ENCODE data around the gene DOK5. TPM values are rescaled to one million over a fixed set of nuclear protein-coding genes. Genes with fewer than 3 reads are reported as not detected.

DOK5 gene
- total and polyA plus RNA-seq, 2 of the 4 experiments (the other 2 are of a cell fraction): 2.8 to 3.9 TPM

GRCh38 chr20:54556406-54556805 lies 81.0 kb downstream of the DOK5 start:
- dilution Hi-C loops (cut with HindIII; ENCODE audit: low sequenced_read_pairs, unreplicated experiment): no loop called here
- no peak for ATAC-seq (ENCODE audit: low read depth)

More at GRCh38 chr20:54556406-54556805, 81.0 kb downstream of the DOK5 start:
- no peak overlapping the region for H2AK9ac ChIP-seq (replicated peaks; ENCODE audit: low read depth, low read length, poor library complexity)
- no peak overlapping the region for H3K23ac ChIP-seq (ENCODE audit: low read depth, low read length)
- ChIA-PET POLR2A (ENCODE audit: unreplicated experiment) (no interaction called here), CTCF (no interaction called here)
- no peak overlapping the region for H2BK120ac ChIP-seq (ENCODE audit: low read depth, low read length)
- H3K9me3 ChIP-seq (ENCODE audit: control insufficient read depth, insufficient read depth, low read length): 0 out of 2 replicates have a peak, but pooled peaks cover 2% of the 10 kb centered on the region
- no peaks in the 10 kb centered on the region for H3K79me1 ChIP-seq (ENCODE audit: low read depth in 1 of 2, low read length in 2 of 2)
- H3K9me1 ChIP-seq (ENCODE audit: insufficient read depth, low read length): no peaks in the 10 kb centered on the region
- no peak overlapping the region for H2BK15ac ChIP-seq (ENCODE audit: low read depth, low read length)
- H3K4me2 ChIP-seq (ENCODE audit: low read depth, low read length): no peak overlapping the region
- no peak overlapping the region for H3K4ac ChIP-seq (ENCODE audit: low read depth, low read length)
- intact Hi-C loops (cut with micrococcal nuclease) (no loop called here), in situ Hi-C loops (cut with MboI; ENCODE audit: low sequenced_read_pairs) (no loop called here)
- no peak overlapping the region for H3K4me3 ChIP-seq (ENCODE audit: insufficient read depth, low read depth, low read length)
- no peaks in the 10 kb centered on the region for H4K20me1 ChIP-seq (ENCODE audit: insufficient read depth, low read length)
- H3K4me1 ChIP-seq (ENCODE audit: control insufficient read depth, insufficient read depth, low read length): peaks cover 1% of the 10 kb centered on the region; the same call in 1 of the 2 replicates
- no peaks in the 10 kb centered on the region for H3K36me3 ChIP-seq (ENCODE audit: control insufficient read depth, insufficient read depth, low read length)
- H3K9ac ChIP-seq (ENCODE audit: low read depth, low read length): no peak overlapping the region
- no peak overlapping the region for H2BK20ac ChIP-seq (ENCODE audit: low read depth, low read length)
- H4K91ac ChIP-seq (ENCODE audit: insufficient read depth, low read depth, low read length): no peak overlapping the region
- H2BK5ac ChIP-seq (ENCODE audit: low read depth, low read length, poor library complexity, severe bottlenecking): no peak overlapping the region
- no CpG with 5 or more reads among the region's 2 CpGs for WGBS, 2 experiments (ENCODE audit: extremely low coverage in 2 of 2, insufficient read length in 1 of 2)
- no peak overlapping the region for H3K14ac ChIP-seq (replicated peaks; ENCODE audit: low read depth, low read length)
- DNase-seq: no peak
- BruUV-seq (replicated peaks): no TSS peak
- H3K27me3 ChIP-seq (ENCODE audit: control insufficient read depth, insufficient read depth, low read length): no peaks in the 10 kb centered on the region
- H3K27ac ChIP-seq (ENCODE audit: insufficient read depth, low read length): no peak overlapping the region
- no peak overlapping the region for H4K5ac ChIP-seq (ENCODE audit: low read depth, low read length)
- H2AFZ ChIP-seq (replicated peaks; ENCODE audit: low read length, poor library complexity): no peak overlapping the region
- no peak overlapping the region for H4K8ac ChIP-seq (ENCODE audit: low read depth in 2 of 2, low read length in 2 of 2)
- no peak overlapping the region for H3K56ac ChIP-seq (ENCODE audit: extremely low read depth, insufficient read depth, low read length)
- no peak overlapping the region for H3K18ac ChIP-seq (ENCODE audit: low read depth, low read length)
- no peak overlapping the region for H2AK5ac ChIP-seq (ENCODE audit: low read depth, low read length)
- no peak for TF ChIP-seq SMC3 (IDR thresholded peaks at IDR 0.05; ENCODE audit: low read depth, low read length)
- no peak for TF ChIP-seq CEBPB (IDR thresholded peaks at IDR 0.05; ENCODE audit: low read depth, low read length)
- no peak for TF ChIP-seq RFX5 (IDR thresholded peaks at IDR 0.05; ENCODE audit: low read depth, low read length)
- no peak for TF ChIP-seq RCOR1 (IDR thresholded peaks at IDR 0.05; ENCODE audit: insufficient replicate concordance, low read length)
- no peak for TF ChIP-seq NFE2L2 (IDR thresholded peaks at IDR 0.05; ENCODE audit: low read depth, low read length)
- TF ChIP-seq CHD1 (IDR thresholded peaks at IDR 0.05; ENCODE audit: low read depth, low read length): no peak
- TF ChIP-seq MXI1 (IDR thresholded peaks at IDR 0.05; ENCODE audit: borderline replicate concordance, low read depth, low read length): no peak
- TF ChIP-seq, protein P1, sequence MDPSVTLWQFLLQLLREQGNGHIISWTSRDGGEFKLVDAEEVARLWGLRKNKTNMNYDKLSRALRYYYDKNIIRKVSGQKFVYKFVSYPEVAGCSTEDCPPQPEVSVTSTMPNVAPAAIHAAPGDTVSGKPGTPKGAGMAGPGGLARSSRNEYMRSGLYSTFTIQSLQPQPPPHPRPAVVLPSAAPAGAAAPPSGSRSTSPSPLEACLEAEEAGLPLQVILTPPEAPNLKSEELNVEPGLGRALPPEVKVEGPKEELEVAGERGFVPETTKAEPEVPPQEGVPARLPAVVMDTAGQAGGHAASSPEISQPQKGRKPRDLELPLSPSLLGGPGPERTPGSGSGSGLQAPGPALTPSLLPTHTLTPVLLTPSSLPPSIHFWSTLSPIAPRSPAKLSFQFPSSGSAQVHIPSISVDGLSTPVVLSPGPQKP (IDR thresholded peaks at IDR 0.05; ENCODE audit: borderline replicate concordance, low read depth, low read length): no peak
- TF ChIP-seq, protein P2, sequence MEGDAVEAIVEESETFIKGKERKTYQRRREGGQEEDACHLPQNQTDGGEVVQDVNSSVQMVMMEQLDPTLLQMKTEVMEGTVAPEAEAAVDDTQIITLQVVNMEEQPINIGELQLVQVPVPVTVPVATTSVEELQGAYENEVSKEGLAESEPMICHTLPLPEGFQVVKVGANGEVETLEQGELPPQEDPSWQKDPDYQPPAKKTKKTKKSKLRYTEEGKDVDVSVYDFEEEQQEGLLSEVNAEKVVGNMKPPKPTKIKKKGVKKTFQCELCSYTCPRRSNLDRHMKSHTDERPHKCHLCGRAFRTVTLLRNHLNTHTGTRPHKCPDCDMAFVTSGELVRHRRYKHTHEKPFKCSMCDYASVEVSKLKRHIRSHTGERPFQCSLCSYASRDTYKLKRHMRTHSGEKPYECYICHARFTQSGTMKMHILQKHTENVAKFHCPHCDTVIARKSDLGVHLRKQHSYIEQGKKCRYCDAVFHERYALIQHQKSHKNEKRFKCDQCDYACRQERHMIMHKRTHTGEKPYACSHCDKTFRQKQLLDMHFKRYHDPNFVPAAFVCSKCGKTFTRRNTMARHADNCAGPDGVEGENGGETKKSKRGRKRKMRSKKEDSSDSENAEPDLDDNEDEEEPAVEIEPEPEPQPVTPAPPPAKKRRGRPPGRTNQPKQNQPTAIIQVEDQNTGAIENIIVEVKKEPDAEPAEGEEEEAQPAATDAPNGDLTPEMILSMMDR (conservative IDR thresholded peaks at IDR 0.05; ENCODE audit: low read depth, low read length): no peak
- TF ChIP-seq BHLHE40 (IDR thresholded peaks at IDR 0.05; ENCODE audit: low read depth, low read length): no peak
- TF ChIP-seq MAFK (IDR thresholded peaks at IDR 0.05; ENCODE audit: low read depth, low read length): no peak
- TF ChIP-seq, protein P3, sequence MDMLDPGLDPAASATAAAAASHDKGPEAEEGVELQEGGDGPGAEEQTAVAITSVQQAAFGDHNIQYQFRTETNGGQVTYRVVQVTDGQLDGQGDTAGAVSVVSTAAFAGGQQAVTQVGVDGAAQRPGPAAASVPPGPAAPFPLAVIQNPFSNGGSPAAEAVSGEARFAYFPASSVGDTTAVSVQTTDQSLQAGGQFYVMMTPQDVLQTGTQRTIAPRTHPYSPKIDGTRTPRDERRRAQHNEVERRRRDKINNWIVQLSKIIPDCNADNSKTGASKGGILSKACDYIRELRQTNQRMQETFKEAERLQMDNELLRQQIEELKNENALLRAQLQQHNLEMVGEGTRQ (IDR thresholded peaks at IDR 0.05; ENCODE audit: low read depth, low read length): no peak
- no peak for TF ChIP-seq POLR2A (IDR thresholded peaks at IDR 0.05; ENCODE audit: low read depth, low read length)
- TF ChIP-seq RAD21 (IDR thresholded peaks at IDR 0.05; ENCODE audit: low read length): no peak
- no peak for TF ChIP-seq MAZ (IDR thresholded peaks at IDR 0.05; ENCODE audit: borderline replicate concordance, low read depth, low read length)
- no peak for TF ChIP-seq FOS (IDR thresholded peaks at IDR 0.05; ENCODE audit: low read depth, low read length)
